ENCODE measurements around the gene USH2A. TPM values are rescaled to one million over a fixed set of nuclear protein-coding genes. Genes with fewer than 3 reads are reported as not detected.

The USH2A gene
- total RNA-seq, 8 experiments from 2014 or later, result 0.10 to 0.85 (median 0.49) TPM

GRCh38 chr1:215672482-215672881 lies 750.8 kb downstream of the USH2A start:
- Histone ChIP-seq H3K27ac (no peak overlapping the region), H3K4me1 (replicated peaks in 1 of 2) (no peaks in the 10 kb centered on the region), H3K4me3 (no peak overlapping the region)
- 40 to 100% (median 75%) methylated on average over 1 to 2 of the region's 2 CpGs for WGBS, 10 experiments
- in situ Hi-C loops (cut with MboI; ENCODE audit: low pct_unique_long_range_greater_than_20kb in 2 of 9, low sequenced_read_pairs in 9 of 9, unreplicated experiment in 9 of 9), result no loop called here
- ATAC-seq (replicated peaks in 6 of 8), result no peak

- H3K4me1 ChIP-seq (replicated peaks in 1 of 2), result no peaks in the 10 kb centered on the region
- no peak overlapping the region for H3K27ac ChIP-seq
- in situ Hi-C loops (cut with MboI; ENCODE audit: low pct_unique_long_range_greater_than_20kb in 2 of 9, low sequenced_read_pairs in 9 of 9, unreplicated experiment in 9 of 9), result no loop called here
- 0 to 80% (median 67%) methylated on average over 2 to 4 of the region's 4 CpGs for WGBS, 10 experiments
- no peak overlapping the region for H3K4me3 ChIP-seq
- ATAC-seq (replicated peaks in 6 of 8), result peak in 1 of 8 experiments; percentile 82
These were observed 753.3 kb downstream of the USH2A start for GRCh38 chr1:215669806-215670491.

GRCh38 chr1:215667761-215668160 lies 755.5 kb downstream of the USH2A start:
- in situ Hi-C loops (cut with MboI; ENCODE audit: low pct_unique_long_range_greater_than_20kb in 2 of 9, low sequenced_read_pairs in 9 of 9, unreplicated experiment in 9 of 9), result no loop called here
- Histone ChIP-seq H3K4me1 (replicated peaks in 1 of 2) (no peaks in the 10 kb centered on the region), H3K27ac (no peak overlapping the region), H3K4me3 (no peak overlapping the region)
- 50 to 100% (median 86%) methylated on average over 1 to 2 of the region's 2 CpGs; no CpG with 5 or more reads in 1 of the 10 experiments for WGBS, 10 experiments
- no peak for ATAC-seq (replicated peaks in 6 of 8)

- no peak overlapping the region for H3K27ac ChIP-seq
- no peaks in the 10 kb centered on the region for H3K4me1 ChIP-seq (replicated peaks in 1 of 2)
- ATAC-seq (replicated peaks in 6 of 8), result peak in 4 of 8 experiments; percentile 18 to 71 (median 46)
- 0 to 92% (median 55%) methylated on average over 1 to 4 of the region's 4 CpGs; no CpG with 5 or more reads in 3 of the 10 experiments for WGBS, 10 experiments
- in situ Hi-C loops (cut with MboI; ENCODE audit: low pct_unique_long_range_greater_than_20kb in 2 of 9, low sequenced_read_pairs in 9 of 9, unreplicated experiment in 9 of 9), result no loop called here
- no peak overlapping the region for H3K4me3 ChIP-seq
These were observed 758.0 kb downstream of the USH2A start for GRCh38 chr1:215665215-215665614.

- Histone ChIP-seq H3K4me3 (no peak overlapping the region), H3K4me1 (replicated peaks in 1 of 2) (no peaks in the 10 kb centered on the region), H3K27ac (no peak overlapping the region)
- 13 to 100% (median 67%) methylated on average over 1 of the region's 1 CpG; no CpG with 5 or more reads in 3 of the 10 experiments for WGBS, 10 experiments
- ATAC-seq (replicated peaks in 6 of 8), result no peak
- in situ Hi-C loops (cut with MboI; ENCODE audit: low pct_unique_long_range_greater_than_20kb in 2 of 9, low sequenced_read_pairs in 9 of 9, unreplicated experiment in 9 of 9), result no loop called here
These were observed 762.2 kb downstream of the USH2A start for GRCh38 chr1:215661033-215661432.

GRCh38 chr1:215660259-215660658 lies 763.0 kb downstream of the USH2A start:
- in situ Hi-C loops (cut with MboI; ENCODE audit: low pct_unique_long_range_greater_than_20kb in 2 of 9, low sequenced_read_pairs in 9 of 9, unreplicated experiment in 9 of 9), result no loop called here
- H3K27ac ChIP-seq, result no peak overlapping the region
- no peak overlapping the region for H3K4me3 ChIP-seq
- H3K4me1 ChIP-seq (replicated peaks in 1 of 2), result no peaks in the 10 kb centered on the region
- ATAC-seq (replicated peaks in 6 of 8), result no peak

GRCh38 chr1:215657047-215657446 lies 766.2 kb downstream of the USH2A start:
- peak in 1 of 8 experiments; percentile 63 for ATAC-seq (replicated peaks in 6 of 8)

GRCh38 chr1:215652371-215652770 lies 770.9 kb downstream of the USH2A start:
- H3K27ac ChIP-seq, result no peak overlapping the region
- in situ Hi-C loops (cut with MboI; ENCODE audit: low pct_unique_long_range_greater_than_20kb in 2 of 9, low sequenced_read_pairs in 9 of 9, unreplicated experiment in 9 of 9), result no loop called here
- peaks cover 13 to 20% of the 10 kb centered on the region in 2 donors for H3K4me1 ChIP-seq (replicated peaks in 1 of 2)
- ATAC-seq (replicated peaks in 6 of 8), result no peak
- H3K4me3 ChIP-seq, result no peak overlapping the region
- WGBS, 10 experiments, result 40 to 100% (median 79%) methylated on average over 1 of the region's 1 CpG; no CpG with 5 or more reads in 2 of the 10 experiments

More at GRCh38 chr1:215657047-215657446, 766.2 kb downstream of the USH2A start:
- H3K4me1 ChIP-seq (replicated peaks in 1 of 2), result peaks cover 0 to 6% of the 10 kb centered on the region in 2 donors
- in situ Hi-C loops (cut with MboI; ENCODE audit: low pct_unique_long_range_greater_than_20kb in 2 of 9, low sequenced_read_pairs in 9 of 9, unreplicated experiment in 9 of 9), result no loop called here
- H3K27ac ChIP-seq, result no peak overlapping the region
- no peak overlapping the region for H3K4me3 ChIP-seq
- 0 to 100% (median 82%) methylated on average over 1 to 4 of the region's 4 CpGs for WGBS, 10 experiments

- no peak overlapping the region for H3K27ac ChIP-seq
- peaks cover 13 to 20% of the 10 kb centered on the region in 2 donors for H3K4me1 ChIP-seq (replicated peaks in 1 of 2)
- no peak for ATAC-seq (replicated peaks in 6 of 8)
- in situ Hi-C loops (cut with MboI; ENCODE audit: low pct_unique_long_range_greater_than_20kb in 2 of 9, low sequenced_read_pairs in 9 of 9, unreplicated experiment in 9 of 9), result no loop called here
- 19 to 50% (median 36%) methylated on average over 2 to 3 of the region's 3 CpGs for WGBS, 10 experiments
- no peak overlapping the region for H3K4me3 ChIP-seq
These were observed 771.4 kb downstream of the USH2A start for GRCh38 chr1:215651867-215652266.

- no peak for ATAC-seq (replicated peaks in 6 of 8)
- in situ Hi-C loops (cut with MboI; ENCODE audit: low pct_unique_long_range_greater_than_20kb in 2 of 9, low sequenced_read_pairs in 9 of 9, unreplicated experiment in 9 of 9), result no loop called here
- H3K4me1 ChIP-seq (replicated peaks in 1 of 2), result peaks cover 13 to 20% of the 10 kb centered on the region in 2 donors
- no peak overlapping the region for H3K4me3 ChIP-seq
- WGBS, 10 experiments, result 16 to 80% (median 51%) methylated on average over 1 to 9 of the region's 9 CpGs
- H3K27ac ChIP-seq, result no peak overlapping the region
These were observed 772.6 kb downstream of the USH2A start for GRCh38 chr1:215650446-215651149.

GRCh38 chr1:215648957-215649356 lies 774.3 kb downstream of the USH2A start:
- Histone ChIP-seq H3K27ac (no peak overlapping the region), H3K4me1 (replicated peaks in 1 of 2) (peaks cover 13 to 20% of the 10 kb centered on the region in 2 donors), H3K4me3 (no peak overlapping the region)
- WGBS, 10 experiments, result 48 to 100% (median 93%) methylated on average over 1 to 4 of the region's 4 CpGs; no CpG with 5 or more reads in 1 of the 10 experiments
- no peak for ATAC-seq (replicated peaks in 6 of 8)
- in situ Hi-C loops (cut with MboI; ENCODE audit: low pct_unique_long_range_greater_than_20kb in 2 of 9, low sequenced_read_pairs in 9 of 9, unreplicated experiment in 9 of 9), result no loop called here

GRCh38 chr1:215647738-215648137 lies 775.5 kb downstream of the USH2A start:
- 23 to 100% (median 66%) methylated on average over 1 to 3 of the region's 3 CpGs; no CpG with 5 or more reads in 2 of the 10 experiments for WGBS, 10 experiments
- peaks cover 13 to 20% of the 10 kb centered on the region in 2 donors for H3K4me1 ChIP-seq (replicated peaks in 1 of 2)
- in situ Hi-C loops (cut with MboI; ENCODE audit: low pct_unique_long_range_greater_than_20kb in 2 of 9, low sequenced_read_pairs in 9 of 9, unreplicated experiment in 9 of 9), result no loop called here
- H3K4me3 ChIP-seq, result no peak overlapping the region
- no peak for ATAC-seq (replicated peaks in 6 of 8)
- no peak overlapping the region for H3K27ac ChIP-seq

- Histone ChIP-seq H3K4me1 (replicated peaks in 1 of 2) (peaks cover 5 to 11% of the 10 kb centered on the region in 2 donors), H3K4me3 (no peak overlapping the region), H3K27ac (no peak overlapping the region)
- no peak for ATAC-seq (replicated peaks in 6 of 8)
- WGBS, 10 experiments, result 33 to 100% (median 92%) methylated on average over 2 of the region's 2 CpGs
- in situ Hi-C loops (cut with MboI; ENCODE audit: low pct_unique_long_range_greater_than_20kb in 2 of 9, low sequenced_read_pairs in 9 of 9, unreplicated experiment in 9 of 9), result no loop called here
These were observed 777.4 kb downstream of the USH2A start for GRCh38 chr1:215645861-215646260.

Measured in motor neuron (in vitro differentiated cells).